GM18505 (cell line): Measurements from ENCODE around the gene NFIX.

ENCODE experiments used
- ATAC-seq: cut with Tn5 transposase; IDR thresholded peaks from one replicate; pipeline ENCODE4 v1.9.1; 2021; ENCODE audit not compliant: unreplicated experiment
- POLR2A ChIP-seq: IDR thresholded peaks from 4 replicates; pipeline ENCODE4 v1.6.1; 2011; ENCODE audit warnings: borderline replicate concordance; ENCODE audit not compliant: insufficient read depth, insufficient read length; ENCODE audit errors: extremely low read depth

The NFIX gene

GRCh38 chr19:13127811-13128575 is 132.7 kb downstream of the NFIX start:
- no peak for TF ChIP-seq POLR2A
- ATAC-seq, result no peak

- no peak for TF ChIP-seq POLR2A
- ATAC-seq, result no peak
Observed at GRCh38 chr19:13128583-13128982, 133.3 kb downstream of the NFIX start.

- TF ChIP-seq POLR2A, result no peak
- no peak for ATAC-seq
Observed at GRCh38 chr19:13129384-13129783, 134.1 kb downstream of the NFIX start.

- TF ChIP-seq POLR2A, result no peak
- no peak for ATAC-seq
Observed at GRCh38 chr19:13130886-13131490, 135.7 kb downstream of the NFIX start.

GRCh38 chr19:13132471-13133180 is 137.4 kb downstream of the NFIX start:
- ATAC-seq, result no peak
- no peak for TF ChIP-seq POLR2A

- no peak for ATAC-seq
- TF ChIP-seq POLR2A, result no peak
Observed at GRCh38 chr19:13133241-13133870, 138.1 kb downstream of the NFIX start.

- ATAC-seq, result no peak
- no peak for TF ChIP-seq POLR2A
Observed at GRCh38 chr19:13134626-13135025, 139.4 kb downstream of the NFIX start.

- no peak for ATAC-seq
- no peak for TF ChIP-seq POLR2A
Observed at GRCh38 chr19:13135068-13136062, 140.1 kb downstream of the NFIX start.

- no peak for ATAC-seq
- no peak for TF ChIP-seq POLR2A
Observed at GRCh38 chr19:13137290-13137794, 142.1 kb downstream of the NFIX start.

- no peak for TF ChIP-seq POLR2A
Observed at GRCh38 chr19:13138171-13138915, 143.1 kb downstream of the NFIX start.

GRCh38 chr19:13138916-13139198 is 143.6 kb downstream of the NFIX start:
- ATAC-seq, result no peak
- no peak for TF ChIP-seq POLR2A

More at GRCh38 chr19:13138171-13138915, 143.1 kb downstream of the NFIX start:
- no peak for ATAC-seq
